HG03565 (cell line): ENCODE data around the gene C10orf105.

Source experiments
- ATAC-seq: cut with Tn5 transposase; IDR thresholded peaks from one replicate; pipeline ENCODE4 v1.9.1; 2021; ENCODE audit warnings: mild to moderate bottlenecking, moderate library complexity; ENCODE audit not compliant: unreplicated experiment

Gene C10orf105

GRCh38 chr10:71719464-71720201, at the start of gene C10orf105:
TSS of gene C10orf105 (minus strand) at chr10:71719778. CDS start at chr10:71716337, 3,441 bp downstream.
- ATAC-seq, result no peak

- ATAC-seq, result no peak
These were observed 48.0 kb upstream of the C10orf105 start for GRCh38 chr10:71767420-71768035.

DNA sequence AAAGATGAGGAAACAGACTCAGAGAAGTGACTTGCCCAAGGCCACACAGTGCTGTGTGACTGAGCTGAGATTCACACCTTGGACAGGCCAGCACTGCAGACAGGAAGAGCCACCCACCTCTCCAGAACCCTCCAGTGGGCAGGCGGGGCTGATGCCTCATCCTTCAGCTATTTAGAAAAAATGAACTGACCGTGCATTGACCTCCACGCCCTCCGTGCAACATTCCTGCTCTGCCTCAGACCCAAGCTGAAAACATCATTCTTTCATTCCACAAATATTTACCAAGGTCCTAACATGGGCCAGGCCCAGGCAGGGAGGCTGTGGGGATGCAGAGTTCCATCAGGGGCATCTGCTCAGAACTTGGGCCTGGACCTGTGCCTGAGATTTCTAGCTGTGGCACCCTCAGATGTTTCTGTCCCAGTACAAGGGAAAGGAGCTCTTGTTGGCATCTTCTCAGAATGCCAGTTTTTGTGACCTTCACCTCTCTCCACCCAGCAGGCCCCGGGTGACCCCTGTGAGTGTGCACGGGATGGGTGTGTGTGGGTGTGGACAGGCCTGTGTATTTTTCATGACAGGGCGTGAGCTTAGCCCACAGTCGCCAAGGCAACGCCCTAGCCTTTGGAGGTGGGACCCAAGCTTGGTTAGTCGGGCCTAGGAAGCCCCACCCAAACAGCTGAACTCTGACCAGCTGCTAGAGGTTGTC, 47.3 kb upstream of the C10orf105 start:
- ATAC-seq, result no peak

GRCh38 chr10:71765906-71766716, 46.5 kb upstream of the C10orf105 start:
- no peak for ATAC-seq

DNA sequence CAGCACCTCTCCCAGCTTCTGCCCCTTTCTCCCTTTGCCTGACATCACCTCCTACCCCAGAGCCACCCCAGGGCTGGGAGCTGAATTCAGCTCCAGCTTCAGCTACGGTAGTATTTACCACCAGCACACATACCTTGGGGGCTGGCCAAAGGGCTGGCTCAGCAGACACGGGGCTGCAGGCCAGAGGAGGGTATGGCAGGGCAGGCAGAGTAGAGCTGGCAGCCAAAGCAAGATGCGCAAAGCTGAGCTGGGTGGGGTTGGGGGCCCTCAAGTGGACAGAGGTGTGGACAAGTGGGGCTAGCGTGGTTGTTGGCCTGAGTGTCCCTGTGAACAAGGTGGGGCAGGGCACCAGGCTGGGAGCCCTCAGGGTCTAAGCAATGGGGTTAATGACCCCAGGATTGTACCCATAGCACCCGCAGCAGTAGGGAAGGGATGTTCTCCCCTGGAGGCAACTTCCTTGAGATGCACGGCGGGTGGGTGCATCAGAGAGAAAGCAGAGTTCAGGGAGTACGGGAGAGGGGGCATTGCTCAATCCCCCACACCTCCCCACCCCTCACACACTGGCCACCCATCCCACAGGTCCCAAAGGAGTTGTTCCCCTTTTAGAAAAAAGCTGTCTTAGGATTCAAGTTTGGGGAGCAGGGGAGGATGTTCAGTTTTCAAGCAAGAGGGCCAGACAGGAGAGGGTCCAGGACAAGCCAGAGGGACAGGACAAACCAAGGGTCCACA, 45.8 kb upstream of the C10orf105 start:
- ATAC-seq, result no peak

DNA sequence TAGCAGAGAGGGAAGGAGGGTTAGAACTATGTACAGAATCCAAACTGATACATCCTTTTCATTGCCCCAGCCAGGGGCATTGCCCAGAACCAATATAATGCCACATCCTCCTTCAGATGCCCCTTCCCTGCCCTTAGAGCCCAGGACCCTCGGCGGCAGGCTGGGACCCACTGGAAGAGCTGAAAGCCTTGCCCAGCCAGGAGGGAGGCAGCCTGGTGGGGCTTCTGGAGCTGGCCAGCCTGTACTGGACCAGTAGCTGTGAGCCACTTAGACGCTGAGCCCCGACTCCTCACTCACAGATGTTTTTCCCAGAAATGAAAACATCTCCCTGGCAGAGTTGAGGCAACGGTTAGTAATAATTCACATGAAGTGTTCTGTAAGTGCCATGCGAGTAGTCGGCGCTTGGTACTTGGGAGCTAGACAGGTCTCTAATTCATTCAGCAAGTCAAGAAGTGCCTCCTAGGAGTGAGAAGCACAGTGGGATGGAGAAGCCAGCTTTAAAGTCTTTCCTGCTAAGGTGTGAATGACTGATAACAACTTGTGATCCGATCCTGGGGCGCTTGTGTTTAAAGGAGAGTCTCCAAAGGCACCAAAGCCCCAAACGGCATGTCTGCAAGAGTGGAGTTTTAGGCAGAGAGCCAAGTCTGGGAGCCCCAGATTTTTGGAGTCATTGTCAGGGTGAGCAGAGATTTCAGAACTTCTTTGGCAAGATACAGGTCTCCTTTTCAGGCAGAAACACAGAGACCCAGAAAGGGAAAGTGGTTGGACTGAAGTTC, 44.0 kb upstream of the C10orf105 start:
- no peak for ATAC-seq

- ATAC-seq, result no peak
These were observed 42.7 kb upstream of the C10orf105 start for GRCh38 chr10:71762324-71762723.

GRCh38 chr10:71761541-71762113, 42.0 kb upstream of the C10orf105 start:
- no peak for ATAC-seq

GRCh38 chr10:71761105-71761511, 41.5 kb upstream of the C10orf105 start:
- no peak for ATAC-seq

DNA sequence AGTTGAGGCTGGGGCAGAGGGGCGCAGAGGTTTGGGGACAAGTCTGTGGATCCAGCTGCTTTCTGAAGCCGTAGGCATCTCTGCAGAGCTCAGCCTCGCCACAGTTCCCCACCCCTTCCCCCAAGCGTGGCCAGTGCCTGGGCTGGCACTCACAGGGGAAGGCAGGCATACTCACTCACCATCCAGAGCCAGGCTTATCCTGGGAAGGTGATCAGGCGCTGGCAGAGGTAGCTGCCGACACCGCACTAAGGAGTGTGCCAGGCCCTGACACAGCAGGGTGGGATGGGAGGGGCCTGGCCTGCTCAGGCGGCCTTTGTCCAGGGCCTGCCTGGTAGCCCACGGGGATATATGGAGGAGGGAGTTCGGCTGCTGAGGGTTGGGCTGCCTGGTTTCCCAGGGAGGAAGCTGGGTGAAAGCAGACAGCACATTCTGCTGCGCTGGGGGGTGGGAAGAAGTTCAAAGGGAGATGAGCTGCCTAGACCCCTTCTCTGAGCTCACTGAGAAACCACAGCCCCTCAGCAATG, 37.9 kb upstream of the C10orf105 start:
- ATAC-seq, result no peak

DNA sequence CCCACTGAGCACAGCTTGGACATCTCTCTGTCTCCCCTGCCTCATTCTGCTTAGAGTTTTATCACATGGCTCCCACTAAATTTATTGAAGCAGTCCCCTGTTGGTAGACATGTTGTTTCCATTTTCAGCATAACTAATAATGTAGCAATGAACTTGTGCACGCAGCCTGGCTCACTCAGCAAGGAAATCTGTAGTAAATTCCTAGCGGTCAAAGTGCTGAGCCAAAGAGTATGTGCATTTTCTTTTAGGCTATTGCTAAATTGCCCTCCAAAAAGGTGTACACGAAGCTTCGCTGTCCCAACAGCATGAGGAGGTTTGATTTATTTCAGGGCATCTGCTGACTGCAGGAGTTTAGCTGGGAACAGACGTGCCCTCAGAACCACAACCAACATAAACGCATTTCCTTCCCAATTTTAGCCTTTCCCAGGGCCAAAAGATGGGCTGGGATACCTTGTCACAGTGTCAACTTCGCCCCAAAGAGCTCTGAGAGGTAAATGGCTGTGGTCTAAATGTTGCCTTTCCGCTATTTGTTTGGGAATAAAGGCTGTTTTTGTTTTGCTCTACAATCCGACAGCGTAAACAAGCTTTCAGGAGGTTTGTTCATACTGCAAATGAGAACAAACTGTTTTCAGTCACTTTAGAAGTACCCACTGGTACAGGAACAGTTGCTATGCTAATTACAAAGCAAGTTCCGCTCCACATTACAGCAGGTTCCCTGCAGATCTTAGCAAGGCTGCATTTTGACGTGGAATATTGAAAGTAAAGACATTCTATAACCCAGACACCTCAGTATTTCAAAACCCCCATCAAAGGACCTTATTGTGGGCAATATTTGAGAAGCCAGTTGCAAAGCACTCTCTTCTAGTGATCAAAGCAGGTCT, 37.0 kb upstream of the C10orf105 start:
- no peak for ATAC-seq

DNA sequence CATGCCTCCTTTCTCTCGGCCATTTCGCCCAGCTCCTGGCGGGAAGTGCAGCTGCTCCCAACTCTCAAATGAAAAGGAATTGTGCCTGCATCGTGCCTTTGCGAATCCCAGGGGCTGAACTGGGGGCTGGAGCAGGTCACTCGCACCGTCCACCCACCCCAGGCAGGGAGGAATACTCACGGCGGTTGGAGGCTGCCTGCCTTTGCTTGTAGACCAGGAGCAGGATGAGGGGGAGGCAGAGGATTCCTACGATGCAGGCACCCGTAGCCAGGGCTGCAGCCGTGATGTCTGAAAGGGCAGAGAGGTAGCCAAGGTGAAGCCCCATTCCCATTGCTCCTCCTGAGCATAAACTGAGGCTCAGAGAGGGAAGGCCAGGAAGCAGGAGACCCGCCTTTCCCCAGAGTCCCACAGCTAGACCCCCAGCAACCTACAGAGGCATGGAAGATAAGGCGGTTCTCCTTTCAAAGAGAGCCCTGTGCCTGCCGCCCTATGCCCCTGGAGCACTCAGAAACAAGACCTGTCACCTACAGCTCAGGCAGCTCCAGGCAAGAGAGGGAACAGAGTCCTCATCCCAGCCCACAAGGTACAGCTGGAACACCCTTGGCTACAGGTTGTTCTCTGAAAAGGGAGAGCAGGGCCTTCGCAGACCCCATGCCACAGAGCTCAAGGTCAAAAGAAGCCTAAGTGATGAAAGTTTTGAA, 35.8 kb upstream of the C10orf105 start:
- ATAC-seq, result no peak

DNA sequence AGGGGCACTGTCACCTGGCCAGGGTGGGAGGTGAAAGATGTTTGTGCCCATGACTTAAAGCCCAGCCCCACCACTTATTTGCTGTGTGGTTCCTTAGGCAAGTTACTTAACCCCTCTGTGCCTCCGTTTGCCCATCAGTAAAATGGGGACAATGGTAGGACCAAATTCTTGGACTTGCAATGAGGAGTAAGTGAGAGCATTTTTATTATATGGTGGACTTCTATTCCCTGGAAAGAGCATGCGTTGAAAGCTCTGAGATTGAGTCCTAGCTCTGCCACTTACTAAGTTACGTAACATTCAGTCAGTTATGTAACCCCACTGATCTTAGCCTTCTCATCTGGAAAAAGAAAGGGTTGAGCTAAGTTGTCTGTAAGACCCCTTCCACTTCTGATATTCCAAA, 35.0 kb upstream of the C10orf105 start:
- no peak for ATAC-seq

DNA sequence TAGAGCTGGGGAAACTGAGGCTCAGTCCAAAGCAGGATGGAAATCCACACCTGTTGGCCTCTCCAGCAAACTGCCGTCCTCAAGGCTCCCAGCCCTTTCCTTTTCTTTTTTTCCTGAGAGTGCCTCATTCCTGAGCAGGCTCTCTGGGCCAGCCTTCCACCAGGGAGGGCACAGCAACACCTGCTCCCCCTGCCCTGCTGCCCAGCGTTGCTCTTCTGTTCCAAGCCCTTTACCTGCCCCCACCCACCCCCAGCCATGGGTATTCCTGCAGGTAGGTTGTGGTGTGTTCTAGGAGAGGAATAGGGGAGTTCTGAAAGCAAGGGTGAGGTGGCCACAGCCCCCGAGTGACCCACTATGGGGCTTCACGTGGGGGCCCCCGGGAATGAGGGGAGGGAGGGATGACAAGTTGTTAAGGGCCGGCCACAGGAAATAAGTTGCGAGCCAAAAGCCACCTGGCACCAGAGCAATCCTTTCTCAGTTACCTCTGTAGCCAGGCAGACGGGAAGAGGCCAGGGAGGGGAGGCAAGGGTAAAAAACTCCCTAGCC, 34.5 kb upstream of the C10orf105 start:
- no peak for ATAC-seq

DNA sequence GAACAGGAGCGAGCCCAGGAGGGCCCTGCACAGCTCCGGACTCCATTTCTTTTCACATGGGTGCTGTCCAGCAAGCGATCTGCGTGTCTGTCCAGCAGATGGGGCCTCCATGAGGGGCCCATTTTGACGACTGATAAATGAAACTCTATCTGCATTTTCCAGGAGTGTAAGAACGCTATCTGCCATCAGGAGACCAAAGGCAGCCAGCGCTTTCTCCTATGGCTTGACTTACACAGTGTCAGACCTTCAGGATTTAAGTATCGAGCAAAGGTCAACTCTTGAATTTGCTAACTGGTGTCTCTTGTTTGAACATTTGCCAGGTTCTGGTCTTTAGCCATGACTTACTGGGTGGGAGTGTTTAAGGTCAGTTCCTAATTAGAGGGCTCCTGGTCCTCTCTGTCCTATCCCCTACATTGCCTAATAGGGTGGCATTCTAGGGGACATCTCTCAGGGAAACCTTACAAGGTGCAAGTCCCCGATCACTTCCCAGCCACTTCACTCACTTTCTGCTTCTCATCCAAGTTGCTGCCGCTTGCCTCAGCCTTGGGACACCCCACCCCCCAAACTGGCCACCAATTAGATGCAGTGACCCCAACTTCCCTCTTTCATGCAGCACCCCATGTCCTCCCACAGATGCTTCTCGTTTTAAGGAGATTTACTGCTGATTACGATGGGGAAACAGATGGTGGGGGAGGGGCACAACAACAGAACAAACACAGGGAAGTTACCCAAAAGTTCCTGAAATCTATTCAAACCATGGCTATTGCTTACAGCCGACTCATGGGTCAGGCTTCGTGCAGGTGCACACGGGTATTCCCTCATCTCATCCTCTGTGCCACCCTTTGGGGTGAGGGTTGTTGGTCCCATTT, 33.7 kb upstream of the C10orf105 start:
- no peak for ATAC-seq

GRCh38 chr10:71752391-71753090, 33.0 kb upstream of the C10orf105 start:
- ATAC-seq, result no peak
